GM18873 (cell line): ENCODE measurements around the gene SPECC1L.

ENCODE experiments used
- ATAC-seq: cut with Tn5 transposase; IDR thresholded peaks from one replicate; pipeline ENCODE4 v1.9.1; 2021; ENCODE audit warnings: mild to moderate bottlenecking, moderate library complexity, moderate number of reproducible peaks; ENCODE audit not compliant: unreplicated experiment, low FRiP score

SPECC1L gene

DNA sequence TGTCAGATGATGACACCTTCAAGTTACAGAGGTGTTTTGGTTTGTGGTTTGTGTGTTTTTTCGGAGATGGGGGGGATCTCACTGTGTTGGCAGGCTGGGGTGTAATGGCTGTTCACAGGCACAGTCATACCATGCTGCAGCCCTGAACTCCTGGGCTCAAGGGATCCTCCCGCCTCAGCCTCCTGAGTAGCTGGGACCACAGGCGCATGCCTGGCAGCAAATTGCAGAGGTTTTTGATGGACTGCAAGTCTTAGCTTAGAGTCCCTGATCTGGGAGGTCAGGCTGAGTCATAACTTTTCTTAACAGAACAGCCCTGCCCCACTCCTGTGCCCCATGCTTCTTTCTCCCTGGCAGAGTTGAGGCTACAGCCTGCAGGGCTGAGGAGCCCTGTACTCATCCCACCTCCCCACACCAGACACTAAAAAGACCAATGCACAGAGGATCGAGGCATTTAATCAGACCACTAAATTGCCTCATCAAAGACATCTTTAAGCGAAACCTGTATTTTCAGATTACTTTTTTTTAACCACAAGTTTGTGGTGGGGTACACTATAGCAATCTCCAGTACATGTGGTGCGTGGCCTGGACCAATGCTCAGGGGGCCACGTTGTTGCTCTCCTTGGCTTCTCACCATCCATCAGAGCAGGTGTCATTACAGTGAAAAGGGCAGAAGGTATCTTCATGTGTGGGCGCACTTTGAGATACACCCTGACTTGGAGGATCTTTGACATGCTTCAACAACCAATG lies 139.7 kb downstream of the SPECC1L start:
- no peak for ATAC-seq

DNA sequence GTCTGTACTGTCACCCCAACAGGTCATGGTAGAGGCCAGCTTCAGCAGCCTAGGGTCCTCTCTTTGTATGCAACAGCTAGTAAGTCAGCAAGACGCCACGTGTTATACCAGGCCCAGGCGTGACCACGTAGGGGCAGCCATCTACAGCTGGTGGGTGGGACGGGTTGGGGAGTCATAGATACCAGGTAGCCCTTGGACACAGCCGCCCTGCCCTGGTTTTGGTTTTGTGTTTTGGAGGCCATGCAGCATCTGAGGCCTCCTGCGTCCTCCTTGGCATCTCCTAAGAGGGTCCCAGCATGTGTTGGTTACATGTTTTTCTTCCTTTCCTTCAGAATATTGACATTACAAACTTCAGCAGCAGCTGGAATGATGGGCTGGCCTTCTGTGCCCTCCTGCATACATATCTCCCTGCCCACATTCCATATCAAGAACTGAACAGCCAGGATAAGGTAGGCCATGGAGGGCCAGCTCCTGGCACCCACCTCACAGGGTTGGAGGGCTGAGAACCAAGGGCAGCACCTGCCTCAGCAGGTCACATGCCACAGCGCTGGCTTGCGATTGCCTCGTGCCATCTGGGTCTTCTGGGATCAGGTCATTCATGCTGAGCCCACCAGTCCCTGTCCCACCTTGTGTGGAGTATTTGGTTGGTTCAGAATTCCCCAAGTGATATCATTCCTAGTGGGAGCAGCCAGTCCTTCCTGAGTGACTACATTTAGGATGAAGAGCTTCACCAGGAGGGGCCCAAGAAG lies 140.8 kb downstream of the SPECC1L start:
- ATAC-seq, result no peak

DNA sequence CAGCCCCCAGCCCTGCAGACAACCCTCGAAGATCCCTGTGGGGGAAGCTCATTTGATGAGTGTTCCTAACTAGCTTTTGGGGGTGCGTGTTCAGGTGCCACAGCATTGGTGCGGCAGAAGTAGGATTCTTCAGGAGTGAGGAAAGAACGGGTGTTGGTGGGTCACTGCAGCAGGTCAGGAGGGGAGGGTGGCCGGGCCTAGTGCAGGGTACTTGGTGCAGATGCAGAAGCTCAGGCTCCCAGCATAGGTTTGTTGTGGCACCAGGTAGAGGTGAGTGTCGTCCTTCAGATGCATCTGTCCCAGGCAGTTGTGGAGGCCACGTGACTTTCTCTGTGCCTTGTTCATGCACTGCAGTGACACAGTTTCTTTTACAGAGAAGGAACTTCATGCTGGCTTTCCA lies 141.6 kb downstream of the SPECC1L start:
- no peak for ATAC-seq

DNA sequence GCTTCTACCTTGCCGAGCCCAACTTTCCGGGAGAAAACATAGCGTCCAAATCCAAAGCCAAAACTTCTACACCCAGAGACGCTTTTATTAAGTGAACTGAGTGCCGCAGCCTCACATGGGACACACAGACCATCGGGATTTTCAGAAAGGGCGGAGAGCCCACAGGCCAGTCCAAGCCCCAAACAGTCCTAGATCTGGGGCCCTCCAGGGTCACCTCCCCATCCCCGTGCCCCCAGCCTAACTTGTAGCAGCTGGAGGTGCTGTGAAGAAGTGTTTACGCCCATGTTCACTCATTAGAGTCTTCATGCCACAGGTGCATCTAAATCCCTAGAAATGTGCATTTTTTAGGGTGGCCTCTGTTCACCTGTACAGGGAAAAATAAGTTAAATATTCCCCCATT lies 142.6 kb downstream of the SPECC1L start:
- no peak for ATAC-seq

- no peak for ATAC-seq
These were observed 143.2 kb downstream of the SPECC1L start for GRCh38 chr22:24413736-24414385.

- no peak for ATAC-seq
These were observed 143.9 kb downstream of the SPECC1L start for GRCh38 chr22:24414523-24414922.

DNA sequence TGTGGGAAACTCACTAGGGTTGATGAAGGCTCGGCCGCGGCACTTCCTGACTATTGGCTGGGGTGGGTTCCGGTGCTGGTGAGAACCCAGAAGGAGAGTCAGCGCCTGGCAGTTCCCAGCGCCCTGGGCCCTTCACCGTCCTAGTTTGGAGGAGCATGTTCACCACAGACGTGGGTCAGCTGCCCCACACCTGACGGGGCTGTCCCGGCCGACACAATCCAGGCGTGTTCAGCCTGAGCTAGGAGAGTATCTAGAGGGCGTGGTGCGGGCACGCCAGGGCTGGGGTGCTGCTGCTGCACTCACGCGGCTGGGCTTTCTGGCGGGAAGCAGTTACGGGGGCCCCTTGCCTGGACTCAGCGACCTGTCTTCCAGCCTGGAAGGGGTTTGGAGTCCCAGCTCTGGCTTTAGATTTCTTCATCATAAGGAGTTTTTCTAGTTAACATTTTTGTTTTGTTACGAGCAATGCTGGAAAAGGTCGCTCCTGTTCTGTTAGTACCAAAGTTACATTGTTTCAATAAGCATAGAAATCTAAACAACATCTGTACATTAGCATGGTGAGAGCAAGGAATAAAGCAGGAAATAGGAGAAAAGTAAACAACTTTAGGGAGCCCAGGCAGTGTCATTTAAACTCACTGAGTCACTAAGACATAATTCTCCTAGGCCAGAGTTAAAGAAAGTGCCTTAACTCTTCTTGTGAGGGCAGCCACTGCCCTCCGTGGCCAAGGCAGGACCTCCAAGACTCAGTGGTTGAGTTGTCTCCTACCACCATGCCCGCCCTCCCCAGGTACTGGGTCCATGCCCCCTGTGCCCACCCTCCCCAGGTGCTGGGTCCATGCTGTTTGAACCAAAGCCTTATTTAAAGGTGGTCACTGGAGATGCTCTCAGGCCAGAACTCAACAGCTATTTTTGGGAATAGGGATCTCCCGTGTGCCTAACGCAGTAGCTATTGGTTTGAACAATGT lies 144.6 kb downstream of the SPECC1L start:
- ATAC-seq, result no peak

DNA sequence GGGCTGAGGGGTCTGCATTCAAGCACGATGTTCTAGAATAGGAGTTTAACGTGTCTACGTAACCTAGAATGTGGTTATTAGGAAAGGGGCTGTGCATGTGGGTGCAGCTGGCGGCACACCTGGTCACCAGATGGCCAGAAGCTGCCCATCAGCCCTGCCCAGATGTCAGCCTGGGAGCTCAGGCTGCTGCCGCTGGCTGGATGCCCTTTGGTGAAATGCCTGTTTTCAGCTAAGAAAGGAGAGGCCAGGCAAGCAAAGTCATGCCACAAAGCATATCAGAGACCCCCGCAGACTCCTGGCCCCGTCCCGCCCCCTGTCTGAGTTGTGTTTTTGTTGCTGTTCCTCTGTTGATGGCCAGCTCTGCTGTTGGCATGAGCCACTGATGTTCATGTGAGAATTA lies 145.5 kb downstream of the SPECC1L start:
- ATAC-seq, result no peak

GRCh38 chr22:24416611-24417010 lies 146.0 kb downstream of the SPECC1L start:
- ATAC-seq, result no peak

- ATAC-seq, result no peak
These were observed 146.6 kb downstream of the SPECC1L start for GRCh38 chr22:24417200-24417599.

- ATAC-seq, result no peak
These were observed 147.4 kb downstream of the SPECC1L start for GRCh38 chr22:24417901-24418641.

DNA sequence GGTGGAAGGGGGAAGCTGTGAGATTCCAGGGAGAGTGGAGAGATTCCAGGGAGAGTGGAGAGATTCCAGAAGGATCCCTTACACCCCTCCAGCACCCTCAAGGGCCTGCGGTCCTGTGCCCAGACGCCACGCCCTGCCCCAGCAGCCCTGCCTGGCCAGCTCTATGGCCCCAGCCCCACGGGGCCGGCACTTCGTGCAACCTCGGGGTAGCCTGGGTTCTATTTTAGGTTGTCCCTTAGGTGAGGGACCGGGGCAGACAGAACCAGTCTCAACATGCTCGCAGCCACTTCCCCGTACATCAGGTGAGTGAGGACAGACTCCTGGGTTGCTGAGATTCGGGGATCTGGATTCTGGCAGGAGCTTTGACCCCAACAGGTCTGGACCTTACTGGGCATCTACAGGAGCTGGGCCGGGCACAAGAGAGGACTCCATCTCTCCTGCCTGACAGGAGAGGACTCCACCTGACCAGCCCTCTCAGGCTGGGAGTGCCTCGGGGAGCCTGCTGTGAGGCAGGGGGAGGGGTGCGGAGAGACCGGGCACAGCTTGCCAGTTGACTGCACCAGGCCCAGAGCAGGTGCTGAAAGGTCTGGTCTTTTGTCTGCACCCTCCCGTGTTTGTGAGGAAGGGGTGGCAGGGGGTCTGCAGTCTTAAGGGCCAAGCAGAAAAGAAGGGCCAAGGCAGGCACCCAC lies 148.3 kb downstream of the SPECC1L start:
- no peak for ATAC-seq

DNA sequence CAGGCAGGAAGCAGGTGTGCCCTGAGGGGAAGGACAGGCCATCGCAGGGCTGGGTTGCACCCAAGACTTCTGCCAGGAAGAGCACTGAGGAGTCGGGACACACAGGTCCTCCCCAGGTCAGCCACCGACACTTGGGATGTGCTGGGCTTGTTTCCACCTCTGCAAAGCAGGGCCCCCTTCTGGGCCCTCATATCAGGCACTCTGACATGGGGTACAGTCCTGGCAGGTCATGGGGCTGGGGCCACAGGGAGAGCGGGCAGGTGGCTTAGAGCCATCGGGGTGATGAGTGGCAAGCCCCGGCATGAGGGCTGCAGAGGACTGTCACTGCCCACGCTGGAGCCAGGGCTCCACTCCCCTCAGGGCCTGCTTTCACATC lies 148.8 kb downstream of the SPECC1L start:
- no peak for ATAC-seq

- ATAC-seq, result no peak
These were observed 149.7 kb downstream of the SPECC1L start for GRCh38 chr22:24420072-24420976.

DNA sequence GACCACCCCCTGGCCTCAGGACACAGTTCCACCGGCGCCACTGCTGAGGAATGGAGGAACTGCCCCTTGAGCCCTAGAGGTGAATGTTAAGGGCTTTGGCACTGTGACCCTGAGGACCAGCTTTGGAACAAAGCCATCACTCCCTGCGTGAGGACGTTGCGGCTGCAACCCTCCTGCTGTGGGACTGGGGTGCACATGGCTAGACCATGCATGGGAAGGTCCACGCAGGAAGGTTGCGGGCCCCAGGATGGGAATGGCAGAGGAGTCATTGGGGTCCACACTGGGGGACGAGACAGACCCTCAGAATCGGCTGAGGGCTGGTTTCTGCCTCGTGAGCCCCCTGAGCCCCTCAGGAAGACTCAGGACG lies 150.3 kb downstream of the SPECC1L start:
- no peak for ATAC-seq

- ATAC-seq, result no peak
These were observed 150.8 kb downstream of the SPECC1L start for GRCh38 chr22:24421428-24421931.

DNA sequence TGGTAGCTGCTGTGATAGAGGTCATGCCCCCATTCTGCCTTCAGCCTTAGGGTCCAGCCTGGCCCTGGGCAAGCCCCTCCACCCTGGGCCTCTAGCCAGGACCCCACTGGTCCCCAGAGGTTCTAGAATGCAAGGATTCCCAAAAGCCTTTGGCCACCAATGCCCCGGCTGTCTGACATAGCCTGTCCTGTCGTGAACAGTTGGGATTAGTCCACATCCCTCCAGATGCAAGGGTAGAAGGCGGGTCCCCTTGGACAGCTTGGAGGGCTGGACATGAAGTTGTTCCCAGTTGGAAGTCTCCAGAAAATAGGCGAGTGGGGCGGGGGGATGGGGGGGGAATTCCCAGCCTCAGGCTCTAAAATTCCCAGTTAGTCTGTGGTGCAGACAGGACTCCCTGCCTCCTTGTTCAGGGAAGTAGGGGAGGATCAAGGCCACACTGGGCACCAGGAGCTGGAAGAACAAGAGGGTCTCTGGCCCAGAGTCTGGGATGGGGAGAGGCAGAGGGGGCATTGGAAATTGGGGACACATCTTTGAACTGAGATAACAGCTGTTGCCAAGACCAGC lies 151.6 kb downstream of the SPECC1L start:
- no peak for ATAC-seq

- no peak for ATAC-seq
These were observed 152.9 kb downstream of the SPECC1L start for GRCh38 chr22:24423519-24424000.
